ENCODE results near the gene FA2H.

The FA2H gene

GRCh38 chr16:74738113-74738541, 36.5 kb downstream of the FA2H start:
- Histone ChIP-seq H2AFZ (ENCODE audit: low read depth, low read length) (no peak overlapping the region), H3K27me3 (ENCODE audit: insufficient read depth, low read length, poor library complexity) (peaks cover 3% of the 10 kb centered on the region), H3K4me2 (ENCODE audit: insufficient read depth, low read length) (no peak overlapping the region), H3K79me2 (ENCODE audit: insufficient read depth, low read length) (no peaks in the 10 kb centered on the region), H3K4me3 (ENCODE audit: low read depth in 1 of 2, low read length in 2 of 2) (no peak overlapping the region), H4K20me1 (ENCODE audit: insufficient read depth, low read length) (no peaks in the 10 kb centered on the region; the same call in 1 of the 2 replicates), H3K9me3 (ENCODE audit: insufficient read depth, low read length, severe bottlenecking) (no peaks in the 10 kb centered on the region), H3K36me3 (ENCODE audit: insufficient read depth, low read length) (no peaks in the 10 kb centered on the region), H3K27ac (ENCODE audit: low read length) (no peak overlapping the region), H3K9ac (ENCODE audit: low read depth, low read length) (no peak overlapping the region), H3K4me1 (ENCODE audit: insufficient read depth, low read length) (0 out of 2 replicates have a peak, but pooled peaks cover 2% of the 10 kb centered on the region)
- no peak for TF ChIP-seq EZH2 (IDR thresholded peaks at IDR 0.05; ENCODE audit: borderline replicate concordance, low read depth, low read length, severe bottlenecking)
- ATAC-seq (ENCODE audit: insufficient read depth, low read depth) (no peak), DNase-seq (no peak)

GRCh38 chr16:74737521-74737920, 37.1 kb downstream of the FA2H start:
- peaks cover 3% of the 10 kb centered on the region for H3K27me3 ChIP-seq (ENCODE audit: insufficient read depth, low read length, poor library complexity)
- H3K27ac ChIP-seq (ENCODE audit: low read length), result no peak overlapping the region
- no peak overlapping the region for H3K4me2 ChIP-seq (ENCODE audit: insufficient read depth, low read length)
- no peaks in the 10 kb centered on the region for H3K36me3 ChIP-seq (ENCODE audit: insufficient read depth, low read length)
- ATAC-seq (ENCODE audit: insufficient read depth, low read depth), result no peak
- no peak overlapping the region for H3K4me3 ChIP-seq (ENCODE audit: low read depth in 1 of 2, low read length in 2 of 2)
- no peak overlapping the region for H3K9ac ChIP-seq (ENCODE audit: low read depth, low read length)
- H2AFZ ChIP-seq (ENCODE audit: low read depth, low read length), result no peak overlapping the region
- H3K79me2 ChIP-seq (ENCODE audit: insufficient read depth, low read length), result no peaks in the 10 kb centered on the region
- TF ChIP-seq CTCF (IDR thresholded peaks at IDR 0.05; ENCODE audit: borderline replicate concordance, extremely low read depth, low read length, poor library complexity, severe bottlenecking) (no peak), EZH2 (IDR thresholded peaks at IDR 0.05; ENCODE audit: borderline replicate concordance, low read depth, low read length, severe bottlenecking) (no peak)
- no peaks in the 10 kb centered on the region for H3K9me3 ChIP-seq (ENCODE audit: insufficient read depth, low read length, severe bottlenecking)
- DNase-seq, result no peak
- no peaks in the 10 kb centered on the region; the same call in 1 of the 2 replicates for H4K20me1 ChIP-seq (ENCODE audit: insufficient read depth, low read length)
- H3K4me1 ChIP-seq (ENCODE audit: insufficient read depth, low read length), result 0 out of 2 replicates have a peak, but pooled peaks cover 2% of the 10 kb centered on the region

- no peak for ATAC-seq (ENCODE audit: insufficient read depth, low read depth)
- H3K36me3 ChIP-seq (ENCODE audit: insufficient read depth, low read length), result no peaks in the 10 kb centered on the region
- no peak overlapping the region for H3K4me3 ChIP-seq (ENCODE audit: low read depth in 1 of 2, low read length in 2 of 2)
- no peak overlapping the region for H3K27ac ChIP-seq (ENCODE audit: low read length)
- no peaks in the 10 kb centered on the region; the same call in 1 of the 2 replicates for H4K20me1 ChIP-seq (ENCODE audit: insufficient read depth, low read length)
- no peak overlapping the region for H2AFZ ChIP-seq (ENCODE audit: low read depth, low read length)
- no peak for TF ChIP-seq CTCF (IDR thresholded peaks at IDR 0.05; ENCODE audit: borderline replicate concordance, extremely low read depth, low read length, poor library complexity, severe bottlenecking)
- no peak for TF ChIP-seq EZH2 (IDR thresholded peaks at IDR 0.05; ENCODE audit: borderline replicate concordance, low read depth, low read length, severe bottlenecking)
- no peak overlapping the region for H3K4me2 ChIP-seq (ENCODE audit: insufficient read depth, low read length)
- no peaks in the 10 kb centered on the region for H3K9me3 ChIP-seq (ENCODE audit: insufficient read depth, low read length, severe bottlenecking)
- no peaks in the 10 kb centered on the region for H3K4me1 ChIP-seq (ENCODE audit: insufficient read depth, low read length)
- no peak for DNase-seq
- H3K79me2 ChIP-seq (ENCODE audit: insufficient read depth, low read length), result no peaks in the 10 kb centered on the region
- no peak overlapping the region for H3K9ac ChIP-seq (ENCODE audit: low read depth, low read length)
- peaks cover 3% of the 10 kb centered on the region for H3K27me3 ChIP-seq (ENCODE audit: insufficient read depth, low read length, poor library complexity)
These were observed 38.0 kb downstream of the FA2H start for GRCh38 chr16:74736531-74737157.

- no peak for ATAC-seq (ENCODE audit: insufficient read depth, low read depth)
- Histone ChIP-seq H3K79me2 (ENCODE audit: insufficient read depth, low read length) (no peaks in the 10 kb centered on the region), H3K9me3 (ENCODE audit: insufficient read depth, low read length, severe bottlenecking) (no peaks in the 10 kb centered on the region), H3K27me3 (ENCODE audit: insufficient read depth, low read length, poor library complexity) (peaks cover 3% of the 10 kb centered on the region), H3K27ac (ENCODE audit: low read length) (no peak overlapping the region), H4K20me1 (ENCODE audit: insufficient read depth, low read length) (no peaks in the 10 kb centered on the region), H3K36me3 (ENCODE audit: insufficient read depth, low read length) (no peaks in the 10 kb centered on the region), H3K4me1 (ENCODE audit: insufficient read depth, low read length) (no peaks in the 10 kb centered on the region; the same call in 1 of the 2 replicates), H3K4me3 (ENCODE audit: low read depth in 1 of 2, low read length in 2 of 2) (no peak overlapping the region), H2AFZ (ENCODE audit: low read depth, low read length) (no peak overlapping the region), H3K9ac (ENCODE audit: low read depth, low read length) (no peak overlapping the region), H3K4me2 (ENCODE audit: insufficient read depth, low read length) (no peak overlapping the region)
- no peak for DNase-seq
- TF ChIP-seq CTCF (IDR thresholded peaks at IDR 0.05; ENCODE audit: borderline replicate concordance, extremely low read depth, low read length, poor library complexity, severe bottlenecking) (no peak), EZH2 (IDR thresholded peaks at IDR 0.05; ENCODE audit: borderline replicate concordance, low read depth, low read length, severe bottlenecking) (no peak)
These were observed 39.1 kb downstream of the FA2H start for GRCh38 chr16:74735554-74735953.
